K562 (cell line): Measurements from ENCODE around the gene ADAM19. TPM values are rescaled to one million over a fixed set of nuclear protein-coding genes. Genes with fewer than 3 reads are reported as not detected.

Experiments used
- CEBPG ChIP-seq, 3 experiments: fragments of 200-800 bp in 1 of 3; sonication (Bioruptor generic) in 1 of 3; sonication (generic) in 1 of 3; formaldehyde crosslinking in 1 of 3; IDR thresholded peaks in 2 of 3; conservative IDR thresholded peaks in 1 of 3; 2 replicates each; pipeline versions ENCODE4 v1.6.1 to v1.8.0; 2016 to 2022; ENCODE audit warnings: missing compliant biosample characterization in 2 of 3, missing genetic modification characterization in 2 of 3, mild to moderate bottlenecking in 1 of 3, missing genetic modification reagents in 1 of 3
- CREM ChIP-seq: IDR thresholded peaks from 2 replicates; pipeline ENCODE4 v1.6.1; 2014; ENCODE audit warnings: antibody characterized with exemption, low read depth
- ELF2 ChIP-seq: fragments of 250-450 bp; sonication (Bioruptor Pico); IDR thresholded peaks from 2 replicates; pipeline ENCODE4 v1.5.0; 2021; ENCODE audit warnings: mild to moderate bottlenecking
- ETV1 ChIP-seq: fragments of 450-650 bp; conservative IDR thresholded peaks from 2 replicates; pipeline ENCODE4 v1.6.1; 2016; ENCODE audit warnings: missing genetic modification characterization, control low read depth, low read depth, missing compliant biosample characterization
- JUND ChIP-seq, 2 experiments: IDR thresholded peaks; 2 replicates in 1 of 2; 3 replicates in 1 of 2; pipeline ENCODE4 v1.6.1; 2011; ENCODE audit warnings: borderline replicate concordance in 2 of 2, low read depth in 2 of 2, low read length in 2 of 2, improper control_type of control experiment in 1 of 2, missing biosample characterization in 1 of 2, missing genetic modification characterization in 1 of 2, missing genetic modification reagents in 1 of 2
- MAFG ChIP-seq: fragments of 450-650 bp; conservative IDR thresholded peaks from 2 replicates; pipeline ENCODE4 v1.6.1; 2016; ENCODE audit warnings: missing genetic modification characterization, missing compliant biosample characterization
- MAFK ChIP-seq: IDR thresholded peaks from 2 replicates; pipeline ENCODE4 v1.6.1; 2011; ENCODE audit warnings: low read length, improper control_type of control experiment
- POLR2AphosphoS2 ChIP-seq: IDR thresholded peaks from 2 replicates; pipeline ENCODE4 v1.6.1; 2012; ENCODE audit warnings: low read length, improper control_type of control experiment
- RBM22 ChIP-seq: fragments of 200-400 bp; formaldehyde crosslinking; IDR thresholded peaks from 2 replicates; pipeline ENCODE4 v1.6.1; 2018; ENCODE audit warnings: low read length, low read depth; ENCODE audit not compliant: poor library complexity, severe bottlenecking
- SAFB2 ChIP-seq: fragments of 200-400 bp; formaldehyde crosslinking; IDR thresholded peaks from 2 replicates; pipeline ENCODE4 v1.6.1; 2018; ENCODE audit warnings: borderline replicate concordance, low read length, low read depth, moderate library complexity; ENCODE audit not compliant: severe bottlenecking
- TFAM ChIP-seq: fragments of 250-450 bp; sonication (Bioruptor Pico); conservative IDR thresholded peaks from 2 replicates; pipeline ENCODE4 v1.5.0; 2021; ENCODE audit warnings: mild to moderate bottlenecking, moderate library complexity
- ZNF561 ChIP-seq: fragments of 450-650 bp; formaldehyde crosslinking; conservative IDR thresholded peaks from 2 replicates; pipeline ENCODE4 v1.4.0; 2020; ENCODE audit warnings: mild to moderate bottlenecking, moderate library complexity
- polyA plus RNA-seq, 8 experiments: library from polyadenylated mRNA; depleted of rRNA in 4 of 8; stranded (reverse) in 5 of 8; unstranded in 3 of 8; fragments of >200 nt; fragmentation: Nextera tagmentation in 2 of 8; fragmentation: Illumina TruSeq in 1 of 8; extraction: Ambion mirVana in 2 of 8; extraction: Trizol in 1 of 8; gene quantifications; 2 replicates each; pipeline versions ENCODE4 v1.2.1 to v1.2.3, GENCODE V29; 2011 to 2014; ENCODE audit warnings: inconsistent platforms in 1 of 8, missing spikeins in 1 of 8
- total RNA-seq, 7 experiments: library from RNA; depleted of rRNA in 6 of 7; stranded (reverse); fragments of >200 nt in 6 of 7; fragmentation: Illumina TruSeq in 2 of 7; extraction: Trizol in 2 of 7; gene quantifications; 2 replicates each; pipeline versions ENCODE4 v1.2.1 to v1.2.3, GENCODE V29; 2011 to 2021; ENCODE audit warnings: low replicate concordance in 1 of 7
- TF ChIP-seq, protein P1 (sequence below): fragments of 200-800 bp; sonication (Bioruptor generic); IDR thresholded peaks from 2 replicates; pipeline ENCODE4 v1.6.1; 2017; ENCODE audit warnings: missing genetic modification characterization, missing compliant biosample characterization
- TF ChIP-seq, protein P2 (sequence below): fragments of 450-650 bp; IDR thresholded peaks from 2 replicates; pipeline ENCODE4 v1.6.1; 2017; ENCODE audit warnings: antibody characterized with exemption, mild to moderate bottlenecking
- TF ChIP-seq, protein P3 (sequence below), 2 experiments: IDR thresholded peaks in 1 of 2; conservative IDR thresholded peaks in 1 of 2; 2 replicates each; pipeline ENCODE4 v1.6.1; 2016; ENCODE audit warnings: low read depth in 2 of 2, mild to moderate bottlenecking in 1 of 2, missing compliant biosample characterization in 1 of 2, missing genetic modification characterization in 1 of 2, moderate library complexity in 1 of 2
- TF ChIP-seq, protein P4 (sequence below): fragments of 450-650 bp; IDR thresholded peaks from 2 replicates; pipeline ENCODE4 v1.6.1; 2016

ADAM19 gene
- total and polyA plus RNA-seq, 9 of the 15 experiments (the other 6 are each of a cell fraction or from before 2014, with no cell fraction given), result 0.11 to 1.1 (median 0.43) TPM

DNA sequence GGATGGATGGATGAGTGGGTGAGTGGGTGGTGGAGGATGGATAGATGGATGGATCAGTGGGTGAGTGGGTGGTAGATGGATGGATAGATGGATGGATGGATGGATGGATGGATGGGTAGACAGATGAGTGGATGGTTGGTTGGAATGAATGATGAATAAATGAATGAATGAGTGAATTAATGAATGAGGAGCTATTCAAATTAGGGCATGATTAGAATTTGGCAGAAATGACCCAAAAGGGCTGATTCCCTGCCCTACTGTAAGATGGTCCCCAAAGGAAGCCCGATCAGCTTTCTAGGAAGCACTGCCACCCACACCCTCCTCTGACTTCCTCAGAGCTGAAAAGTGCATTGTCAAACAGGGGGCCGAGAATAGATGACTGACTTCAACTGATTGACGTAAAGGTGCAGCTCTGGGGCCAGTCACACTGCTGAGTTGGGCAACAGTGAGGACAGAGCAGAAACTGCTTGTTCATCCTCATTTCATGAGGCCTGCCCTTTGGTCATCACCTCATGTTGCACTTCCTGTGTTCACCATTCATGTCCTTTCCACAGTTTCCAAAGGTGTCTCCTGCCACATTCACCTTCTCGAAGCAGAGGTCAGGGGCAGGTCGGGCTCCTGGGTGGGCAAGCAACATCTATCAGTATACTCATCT lies 81.3 kb downstream of the ADAM19 start (continued):
- TF ChIP-seq, protein P1, sequence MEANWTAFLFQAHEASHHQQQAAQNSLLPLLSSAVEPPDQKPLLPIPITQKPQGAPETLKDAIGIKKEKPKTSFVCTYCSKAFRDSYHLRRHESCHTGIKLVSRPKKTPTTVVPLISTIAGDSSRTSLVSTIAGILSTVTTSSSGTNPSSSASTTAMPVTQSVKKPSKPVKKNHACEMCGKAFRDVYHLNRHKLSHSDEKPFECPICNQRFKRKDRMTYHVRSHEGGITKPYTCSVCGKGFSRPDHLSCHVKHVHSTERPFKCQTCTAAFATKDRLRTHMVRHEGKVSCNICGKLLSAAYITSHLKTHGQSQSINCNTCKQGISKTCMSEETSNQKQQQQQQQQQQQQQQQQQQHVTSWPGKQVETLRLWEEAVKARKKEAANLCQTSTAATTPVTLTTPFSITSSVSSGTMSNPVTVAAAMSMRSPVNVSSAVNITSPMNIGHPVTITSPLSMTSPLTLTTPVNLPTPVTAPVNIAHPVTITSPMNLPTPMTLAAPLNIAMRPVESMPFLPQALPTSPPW, result no peak
- TF ChIP-seq ETV1 (tag), result peak; percentile 67; the same call in 1 of the 2 replicates
- TF ChIP-seq, protein P2, sequence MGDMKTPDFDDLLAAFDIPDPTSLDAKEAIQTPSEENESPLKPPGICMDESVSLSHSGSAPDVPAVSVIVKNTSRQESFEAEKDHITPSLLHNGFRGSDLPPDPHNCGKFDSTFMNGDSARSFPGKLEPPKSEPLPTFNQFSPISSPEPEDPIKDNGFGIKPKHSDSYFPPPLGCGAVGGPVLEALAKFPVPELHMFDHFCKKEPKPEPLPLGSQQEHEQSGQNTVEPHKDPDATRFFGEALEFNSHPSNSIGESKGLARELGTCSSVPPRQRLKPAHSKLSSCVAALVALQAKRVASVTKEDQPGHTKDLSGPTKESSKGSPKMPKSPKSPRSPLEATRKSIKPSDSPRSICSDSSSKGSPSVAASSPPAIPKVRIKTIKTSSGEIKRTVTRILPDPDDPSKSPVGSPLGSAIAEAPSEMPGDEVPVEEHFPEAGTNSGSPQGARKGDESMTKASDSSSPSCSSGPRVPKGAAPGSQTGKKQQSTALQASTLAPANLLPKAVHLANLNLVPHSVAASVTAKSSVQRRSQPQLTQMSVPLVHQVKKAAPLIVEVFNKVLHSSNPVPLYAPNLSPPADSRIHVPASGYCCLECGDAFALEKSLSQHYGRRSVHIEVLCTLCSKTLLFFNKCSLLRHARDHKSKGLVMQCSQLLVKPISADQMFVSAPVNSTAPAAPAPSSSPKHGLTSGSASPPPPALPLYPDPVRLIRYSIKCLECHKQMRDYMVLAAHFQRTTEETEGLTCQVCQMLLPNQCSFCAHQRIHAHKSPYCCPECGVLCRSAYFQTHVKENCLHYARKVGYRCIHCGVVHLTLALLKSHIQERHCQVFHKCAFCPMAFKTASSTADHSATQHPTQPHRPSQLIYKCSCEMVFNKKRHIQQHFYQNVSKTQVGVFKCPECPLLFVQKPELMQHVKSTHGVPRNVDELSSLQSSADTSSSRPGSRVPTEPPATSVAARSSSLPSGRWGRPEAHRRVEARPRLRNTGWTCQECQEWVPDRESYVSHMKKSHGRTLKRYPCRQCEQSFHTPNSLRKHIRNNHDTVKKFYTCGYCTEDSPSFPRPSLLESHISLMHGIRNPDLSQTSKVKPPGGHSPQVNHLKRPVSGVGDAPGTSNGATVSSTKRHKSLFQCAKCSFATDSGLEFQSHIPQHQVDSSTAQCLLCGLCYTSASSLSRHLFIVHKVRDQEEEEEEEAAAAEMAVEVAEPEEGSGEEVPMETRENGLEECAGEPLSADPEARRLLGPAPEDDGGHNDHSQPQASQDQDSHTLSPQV, result 0 out of 2 replicates have a peak, but pooled peaks have one; percentile 40
- TF ChIP-seq, protein P3, sequence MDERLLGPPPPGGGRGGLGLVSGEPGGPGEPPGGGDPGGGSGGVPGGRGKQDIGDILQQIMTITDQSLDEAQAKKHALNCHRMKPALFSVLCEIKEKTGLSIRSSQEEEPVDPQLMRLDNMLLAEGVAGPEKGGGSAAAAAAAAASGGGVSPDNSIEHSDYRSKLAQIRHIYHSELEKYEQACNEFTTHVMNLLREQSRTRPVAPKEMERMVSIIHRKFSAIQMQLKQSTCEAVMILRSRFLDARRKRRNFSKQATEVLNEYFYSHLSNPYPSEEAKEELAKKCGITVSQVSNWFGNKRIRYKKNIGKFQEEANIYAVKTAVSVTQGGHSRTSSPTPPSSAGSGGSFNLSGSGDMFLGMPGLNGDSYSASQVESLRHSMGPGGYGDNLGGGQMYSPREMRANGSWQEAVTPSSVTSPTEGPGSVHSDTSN (CRISPR knock-in tag; IDR thresholded peaks at IDR 0.05; ENCODE audit: low read depth), result no peak
- TF ChIP-seq, protein P3 (tag; conservative IDR thresholded peaks at IDR 0.05; ENCODE audit: low read depth), result peak; percentile 48; the same call in 1 of the 2 replicates
- no peak for TF ChIP-seq POLR2AphosphoS2
- TF ChIP-seq CREM, result peak; percentile 51
- TF ChIP-seq, protein P4, sequence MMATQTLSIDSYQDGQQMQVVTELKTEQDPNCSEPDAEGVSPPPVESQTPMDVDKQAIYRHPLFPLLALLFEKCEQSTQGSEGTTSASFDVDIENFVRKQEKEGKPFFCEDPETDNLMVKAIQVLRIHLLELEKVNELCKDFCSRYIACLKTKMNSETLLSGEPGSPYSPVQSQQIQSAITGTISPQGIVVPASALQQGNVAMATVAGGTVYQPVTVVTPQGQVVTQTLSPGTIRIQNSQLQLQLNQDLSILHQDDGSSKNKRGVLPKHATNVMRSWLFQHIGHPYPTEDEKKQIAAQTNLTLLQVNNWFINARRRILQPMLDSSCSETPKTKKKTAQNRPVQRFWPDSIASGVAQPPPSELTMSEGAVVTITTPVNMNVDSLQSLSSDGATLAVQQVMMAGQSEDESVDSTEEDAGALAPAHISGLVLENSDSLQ, result peak; percentile 80
- TF ChIP-seq CEBPG (CRISPR knock-in tag; IDR thresholded peaks at IDR 0.05), result peak; percentile 54
- peak; percentile 88 to 89 for TF ChIP-seq CEBPG (tag; conservative IDR thresholded peaks at IDR 0.05 in 1 of 2, IDR thresholded peaks at IDR 0.05 in 1 of 2)
- no peak for TF ChIP-seq ELF2
- no peak for TF ChIP-seq RBM22
- TF ChIP-seq TFAM (CRISPR knock-in tag), result no peak
- no peak for TF ChIP-seq JUND (IDR thresholded peaks at IDR 0.05; ENCODE audit: borderline replicate concordance, low read depth, low read length)
- TF ChIP-seq JUND (tag; IDR thresholded peaks at IDR 0.05; ENCODE audit: borderline replicate concordance, low read depth, low read length), result peak; percentile 50; the same call in 1 of the 3 replicates
- TF ChIP-seq MAFG (tag), result peak; percentile 73
- peak; percentile 20; the same call in 1 of the 2 replicates for TF ChIP-seq MAFK
- no peak for TF ChIP-seq SAFB2
- no peak for TF ChIP-seq ZNF561 (CRISPR knock-in tag)
